HEK293 (cell line): ENCODE data around the gene PTCHD1.

Experiments used
- CTCF ChIA-PET: fragments of 350-600 bp; formaldehyde crosslinking; extraction: SDS; loops from one replicate; lab custom pipeline; 2021; ENCODE audit warnings: antibody characterized with exemption; lab: Yijun Ruan, JAX
- POLR2A ChIA-PET: fragments of 300-600 bp; formaldehyde crosslinking; extraction: SDS; loops from one replicate; lab custom pipeline; 2020; ENCODE audit warnings: antibody characterized with exemption, inconsistent platforms; lab: Yijun Ruan, JAX
- H3K27ac ChIP-seq: fragments of 200-500 bp; sonication (Bioruptor generic); 2 replicates; pipeline ENCODE4 v1.5.1; 2014; ENCODE audit warnings: low read depth, low read length, control low read depth, inconsistent platforms; ENCODE audit errors: extremely low read depth
- H3K36me3 ChIP-seq, 2 experiments: fragments of 200-500 bp in 1 of 2; sonication (Bioruptor generic) in 1 of 2; 1 replicate in 1 of 2; 2 replicates in 1 of 2; pipeline ENCODE4 v1.5.1; 2014 to 2017; ENCODE audit warnings: inconsistent platforms in 2 of 2, low read length in 2 of 2; ENCODE audit not compliant: control insufficient read depth in 2 of 2, insufficient read depth in 1 of 2
- H3K4me1 ChIP-seq: fragments of 200-500 bp; sonication (Bioruptor generic); 2 replicates; pipeline ENCODE4 v1.5.1; 2014; ENCODE audit warnings: mild to moderate bottlenecking, low read length, inconsistent platforms; ENCODE audit not compliant: control insufficient read depth, insufficient read depth
- H3K4me3 ChIP-seq: 2 replicates; pipeline ENCODE4 v1.5.1; 2011; ENCODE audit warnings: low read depth, mild to moderate bottlenecking, control low read depth, low read length, moderate library complexity
- H3K9me3 ChIP-seq: fragments of 200-500 bp; sonication (Bioruptor generic); 2 replicates; pipeline ENCODE4 v1.5.1; 2014; ENCODE audit warnings: low read depth, low read length, inconsistent platforms; ENCODE audit not compliant: control insufficient read depth, insufficient read depth
- GLI2 ChIP-seq: fragments of 450-650 bp; formaldehyde crosslinking; IDR thresholded peaks from 2 replicates; pipeline ENCODE4; 2017; ENCODE audit warnings: missing biosample characterization, missing genetic modification characterization, low read depth, borderline replicate concordance
- KLF9 ChIP-seq: fragments of 450-650 bp; formaldehyde crosslinking; IDR thresholded peaks from 2 replicates; pipeline ENCODE4 v1.5.1; 2016; ENCODE audit warnings: missing biosample characterization, missing genetic modification characterization, low read depth
- MZF1 ChIP-seq: fragments of 450-650 bp; formaldehyde crosslinking; IDR thresholded peaks from 2 replicates; pipeline ENCODE4 v1.5.1; 2017; ENCODE audit warnings: missing biosample characterization, missing genetic modification characterization, borderline replicate concordance
- PATZ1 ChIP-seq: fragments of 450-650 bp; formaldehyde crosslinking; IDR thresholded peaks from 2 replicates; pipeline ENCODE4 v1.5.1; 2016; ENCODE audit warnings: missing biosample characterization, missing genetic modification characterization
- PRDM6 ChIP-seq: fragments of 450-650 bp; formaldehyde crosslinking; IDR thresholded peaks from 2 replicates; pipeline ENCODE4 v1.5.1; 2017; ENCODE audit warnings: missing biosample characterization, missing genetic modification characterization
- SP2 ChIP-seq: fragments of 450-650 bp; formaldehyde crosslinking; IDR thresholded peaks from 2 replicates; pipeline ENCODE4 v1.5.1; 2016; ENCODE audit warnings: missing biosample characterization, missing genetic modification characterization
- TSHZ1 ChIP-seq: fragments of 450-650 bp; formaldehyde crosslinking; IDR thresholded peaks from 2 replicates; pipeline ENCODE4 v1.5.1; 2016; ENCODE audit warnings: missing biosample characterization, missing genetic modification characterization, borderline replicate concordance
- ZBTB6 ChIP-seq: fragments of 450-650 bp; formaldehyde crosslinking; IDR thresholded peaks from 2 replicates; pipeline ENCODE4 v1.5.1; 2017; ENCODE audit warnings: missing biosample characterization, missing genetic modification characterization
- ZNF114 ChIP-seq: fragments of 450-650 bp; formaldehyde crosslinking; IDR thresholded peaks from 2 replicates; pipeline ENCODE4 v1.5.0; 2017; ENCODE audit warnings: missing biosample characterization, missing genetic modification characterization
- ZNF16 ChIP-seq: fragments of 450-650 bp; formaldehyde crosslinking; IDR thresholded peaks from 2 replicates; pipeline ENCODE4 v1.5.1; 2016; ENCODE audit warnings: low read depth, missing biosample characterization, missing genetic modification characterization
- ZNF2 ChIP-seq: fragments of 450-650 bp; formaldehyde crosslinking; IDR thresholded peaks from 2 replicates; pipeline ENCODE4 v1.5.1; 2016; ENCODE audit warnings: missing biosample characterization, missing genetic modification characterization
- ZNF335 ChIP-seq: fragments of 450-650 bp; formaldehyde crosslinking; conservative IDR thresholded peaks from 2 replicates; pipeline ENCODE4 v1.5.1; 2016; ENCODE audit warnings: missing biosample characterization, missing genetic modification characterization
- ZNF341 ChIP-seq: fragments of 450-650 bp; formaldehyde crosslinking; IDR thresholded peaks from 2 replicates; pipeline ENCODE4; 2016; ENCODE audit warnings: low read depth, missing biosample characterization, missing genetic modification characterization
- ZNF433 ChIP-seq: fragments of 450-650 bp; formaldehyde crosslinking; IDR thresholded peaks from 2 replicates; pipeline ENCODE4 v1.5.1; 2016; ENCODE audit warnings: missing biosample characterization, missing genetic modification characterization, low read depth
- ZNF501 ChIP-seq: fragments of 450-650 bp; formaldehyde crosslinking; IDR thresholded peaks from 2 replicates; pipeline ENCODE4 v1.5.1; 2016; ENCODE audit warnings: missing biosample characterization, missing genetic modification characterization
- ZNF580 ChIP-seq: fragments of 450-650 bp; formaldehyde crosslinking; IDR thresholded peaks from 2 replicates; pipeline ENCODE4 v1.5.1; 2016; ENCODE audit warnings: missing biosample characterization, missing genetic modification characterization
- ZNF600 ChIP-seq: fragments of 450-650 bp; formaldehyde crosslinking; IDR thresholded peaks from 2 replicates; pipeline ENCODE4 v1.5.1; 2016; ENCODE audit warnings: missing biosample characterization, missing genetic modification characterization
- ZNF664 ChIP-seq: fragments of 450-650 bp; formaldehyde crosslinking; IDR thresholded peaks from 2 replicates; pipeline ENCODE4 v1.5.1; 2016; ENCODE audit warnings: missing biosample characterization, missing genetic modification characterization
- ZNF768 ChIP-seq: fragments of 450-650 bp; formaldehyde crosslinking; IDR thresholded peaks from 2 replicates; pipeline ENCODE4 v1.5.1; 2018; ENCODE audit warnings: missing biosample characterization, mild to moderate bottlenecking, missing genetic modification characterization
- ZNF777 ChIP-seq: fragments of 450-650 bp; formaldehyde crosslinking; IDR thresholded peaks from 2 replicates; pipeline ENCODE4 v1.5.1; 2017; ENCODE audit warnings: missing biosample characterization, missing genetic modification characterization, borderline replicate concordance
- ZNF785 ChIP-seq: fragments of 450-650 bp; formaldehyde crosslinking; IDR thresholded peaks from 2 replicates; pipeline ENCODE4 v1.5.1; 2016; ENCODE audit warnings: missing biosample characterization, missing genetic modification characterization
- ZSCAN18 ChIP-seq: fragments of 450-650 bp; formaldehyde crosslinking; IDR thresholded peaks from 2 replicates; pipeline ENCODE4 v1.5.1; 2016; ENCODE audit warnings: missing biosample characterization, missing genetic modification characterization

PTCHD1 gene

GRCh38 chrX:23385242-23385641 lies 50.6 kb downstream of the PTCHD1 start:
- no peak for TF ChIP-seq ZSCAN18 (tag by site-specific recombination)
- no peak overlapping the region for H3K4me3 ChIP-seq
- H3K27ac ChIP-seq = no peak overlapping the region
- no peaks in the 10 kb centered on the region for H3K9me3 ChIP-seq
- no peaks in the 10 kb centered on the region for H3K36me3 ChIP-seq
- CTCF ChIA-PET = no interaction called here
- POLR2A ChIA-PET = no interaction called here
- peaks cover 13% of the 10 kb centered on the region for H3K4me1 ChIP-seq

- Histone ChIP-seq H3K9me3 (no peaks in the 10 kb centered on the region), H3K4me1 (peaks cover 13% of the 10 kb centered on the region), H3K27ac (no peak overlapping the region), H3K4me3 (no peak overlapping the region), H3K36me3 (no peaks in the 10 kb centered on the region)
- TF ChIP-seq ZNF777 (tag by site-specific recombination) (no peak), ZNF501 (tag by site-specific recombination) (no peak), ZNF335 (tag by site-specific recombination) (no peak), ZNF580 (no peak), GLI2 (no peak), ZNF785 (tag by site-specific recombination) (no peak), ZNF2 (tag by site-specific recombination) (no peak), ZNF16 (tag by site-specific recombination) (no peak), SP2 (tag by site-specific recombination) (no peak), KLF9 (no peak)
- ChIA-PET CTCF (interaction anchor here (0.9 to 1.1 kb wide), 2 partner anchors 16 to 68 kb away, joined by 3 read pairs; no protein-coding TSS in a partner anchor), POLR2A (no interaction called here)
Observed at GRCh38 chrX:23386260-23386659, 51.6 kb downstream of the PTCHD1 start.

- ChIA-PET POLR2A (no interaction called here), CTCF (interaction anchor here (0.9 to 1.1 kb wide), 2 partner anchors 15 to 69 kb away, joined by 3 read pairs; no protein-coding TSS in a partner anchor)
- TF ChIP-seq ZNF433 (tag by site-specific recombination) = no peak
- no peak for TF ChIP-seq PRDM6
- no peak for TF ChIP-seq ZNF664 (tag by site-specific recombination)
- no peak for TF ChIP-seq ZNF341 (tag by site-specific recombination)
- TF ChIP-seq ZNF768 (tag by site-specific recombination) = no peak
- TF ChIP-seq ZBTB6 (tag by site-specific recombination) = no peak
- TF ChIP-seq ZNF114 = no peak
- TF ChIP-seq ZNF600 (tag by site-specific recombination) = no peak
- no peak for TF ChIP-seq MZF1
- TF ChIP-seq TSHZ1 (tag by site-specific recombination) = no peak
- TF ChIP-seq PATZ1 (tag by site-specific recombination) = no peak
- peaks cover 13% of the 10 kb centered on the region for H3K4me1 ChIP-seq
- H3K4me3 ChIP-seq = no peak overlapping the region
- H3K36me3 ChIP-seq = no peaks in the 10 kb centered on the region
- no peak overlapping the region for H3K27ac ChIP-seq
- H3K9me3 ChIP-seq = no peaks in the 10 kb centered on the region
Observed at GRCh38 chrX:23386726-23387125, 52.1 kb downstream of the PTCHD1 start.
